GM12891 (cell line): ENCODE measurements around the gene KIF18A.

ENCODE experiments used
- POLR2A ChIP-seq: IDR thresholded peaks from 2 replicates; pipeline ENCODE4 v1.6.1; 2011; ENCODE audit warnings: low read depth, low read length, control low read depth
- POLR2AphosphoS5 ChIP-seq: IDR thresholded peaks from 2 replicates; pipeline ENCODE4 v1.6.1; 2011; ENCODE audit warnings: low read depth, low read length, control low read depth

DNA sequence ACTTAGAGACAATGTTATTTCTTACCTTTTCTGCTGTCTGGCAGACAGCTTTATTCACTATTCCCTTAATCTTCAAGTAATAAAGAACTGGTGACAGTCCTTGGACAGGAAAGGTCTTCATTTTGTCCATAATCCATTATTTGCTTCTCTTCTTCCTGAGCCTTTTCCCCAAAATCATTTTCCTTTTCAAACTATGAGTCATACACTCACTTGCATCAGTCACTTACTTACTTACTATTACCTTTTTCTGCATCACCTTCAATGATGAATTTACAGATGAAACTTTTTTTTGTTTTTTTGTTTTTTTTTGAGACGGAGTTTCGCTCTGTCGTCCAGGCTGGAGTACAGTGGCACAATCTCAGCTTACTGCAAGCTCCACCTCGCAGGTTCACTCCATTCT, 9.8 kb upstream of the KIF18A start:
- TF ChIP-seq POLR2A (no peak), POLR2AphosphoS5 (no peak)
